Measurements from ENCODE around the gene ZNF614. TPM values are rescaled to one million over a fixed set of nuclear protein-coding genes. Genes with fewer than 3 reads are reported as not detected.

ZNF614 gene
- total RNA-seq, result 14.4 and 14.6 TPM in 2 replicates

GRCh38 chr19:52028027-52028779, at the start of gene ZNF614:
ZNF614 (minus strand) TSS chr19:52028379; CDS start chr19:52025745, 2,634 bp downstream.

DNA sequence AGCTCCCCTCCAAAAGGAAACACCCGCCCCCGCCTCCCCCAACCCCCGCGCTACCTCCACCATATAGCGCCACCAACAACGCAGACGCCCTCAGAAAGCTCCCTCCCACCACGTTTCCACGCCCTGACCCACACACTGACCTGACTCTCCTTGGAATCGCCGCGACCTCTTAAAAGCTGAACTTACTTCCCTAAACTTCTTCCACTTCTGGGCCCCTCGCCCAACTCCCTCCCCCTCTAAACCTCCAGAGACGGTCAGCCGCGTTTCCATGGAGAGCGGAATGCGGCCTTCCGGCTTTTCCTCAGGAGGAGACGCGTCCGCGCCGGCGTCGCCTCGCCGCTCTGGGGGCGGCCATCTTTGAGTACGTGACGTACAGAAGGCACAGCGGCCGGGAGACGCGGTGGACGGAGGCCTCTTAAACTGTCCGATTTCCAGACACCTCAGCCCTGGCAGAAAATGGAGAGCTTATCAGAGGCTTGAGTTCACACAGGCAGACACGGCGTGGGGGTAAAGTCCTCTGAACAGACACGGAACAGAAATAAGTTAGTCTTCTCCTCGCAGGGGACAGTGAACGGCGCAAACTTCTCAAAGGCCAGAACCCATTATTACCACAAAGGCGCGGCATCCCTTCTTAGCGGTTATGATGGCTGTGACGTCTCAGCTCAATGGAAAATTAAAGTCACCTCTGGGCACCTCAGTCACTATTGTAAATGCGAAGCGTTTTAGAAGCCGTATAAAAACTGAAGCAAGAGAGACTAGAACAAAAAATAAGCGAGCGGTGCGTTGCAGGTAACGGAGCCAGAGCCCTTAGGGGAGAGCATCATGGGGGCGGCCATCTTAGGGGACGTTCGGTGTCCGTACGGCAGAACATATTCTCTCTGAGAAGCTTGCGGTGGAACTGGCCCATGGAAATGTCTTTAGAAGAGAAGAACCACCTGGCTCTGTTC, 20.6 kb upstream of the ZNF614 start, which contains the start of gene ZNF432:
Gene ZNF432, minus strand, starts transcription at position 284 of the 947 bp plus-strand sequence. CDS start 1,970 bp downstream, outside the sequence.

GRCh38 chr19:52007806-52008557, 20.2 kb downstream of the ZNF614 start, which contains the start of gene ZNF615:
ZNF615 (minus strand) TSS chr19:52008211; CDS start chr19:52003711, 4,500 bp downstream.

DNA sequence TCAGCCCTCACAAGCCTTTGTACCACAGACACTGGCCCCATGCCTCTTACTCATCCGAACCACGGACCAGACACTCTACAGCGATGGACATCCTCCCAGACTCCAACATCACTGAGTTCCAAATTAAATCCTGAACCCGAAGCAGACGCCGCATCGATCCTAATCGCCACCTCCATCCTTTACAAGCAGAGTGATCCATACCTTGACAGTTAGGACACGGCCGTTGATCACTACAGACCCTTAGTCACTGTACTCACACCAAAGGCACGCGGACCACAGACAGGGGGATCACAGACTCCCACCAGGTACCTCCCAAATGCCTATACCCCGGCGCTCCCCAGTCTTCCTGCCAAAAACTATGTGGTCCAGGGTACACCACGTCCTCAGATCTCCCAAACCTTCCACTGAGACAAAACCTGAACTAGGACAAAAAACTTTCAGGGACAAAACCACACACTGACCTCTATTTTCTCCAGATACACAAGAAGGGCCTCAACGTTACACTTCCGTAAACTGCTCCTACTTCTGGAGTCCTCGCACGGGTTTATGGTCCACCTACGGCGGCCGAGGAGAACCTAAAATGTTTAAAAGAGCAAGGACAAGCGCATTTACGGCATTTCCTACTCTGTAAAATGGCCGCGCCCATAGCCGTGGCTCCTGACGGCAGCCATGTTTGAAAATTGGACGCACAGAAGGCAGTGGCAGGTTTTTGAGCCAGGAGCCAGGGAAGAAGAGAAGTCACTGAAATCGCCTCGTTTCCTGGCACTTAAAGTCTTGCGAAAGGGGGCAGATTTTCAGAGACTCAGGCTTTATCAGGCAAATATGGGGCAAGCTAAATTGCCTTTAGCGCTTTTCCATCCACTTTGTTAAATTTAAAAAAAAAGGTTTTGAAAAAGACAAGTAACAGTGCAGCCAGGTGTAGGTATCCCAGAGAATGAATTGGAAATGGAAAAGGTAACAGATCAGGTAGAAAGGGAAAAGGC, 41.6 kb downstream of the ZNF614 start, which contains the start of gene ZNF350:
Gene ZNF350, minus strand, starts transcription at position 532 of the 983 bp plus-strand sequence. CDS start 12,480 bp downstream, outside the sequence.

Other genes with a start within 250 kb of the ZNF614 start
- not detected in 2 replicates for gene FPR3, start 233.2 kb downstream of the ZNF614 start, total RNA-seq
- 4.8 and 7.4 TPM in 2 replicates for gene ZNF577, start 140.4 kb downstream of the ZNF614 start, total RNA-seq
- 9.0 and 10.4 TPM in 2 replicates for gene ZNF649, start 123.4 kb downstream of the ZNF614 start, total RNA-seq
- 4.9 and 5.5 TPM in 2 replicates for gene ZNF613, start 100.9 kb downstream of the ZNF614 start, total RNA-seq
- gene ZNF350, start 41.5 kb downstream of the ZNF614 start, total RNA-seq, result 6.3 and 8.5 TPM in 2 replicates
- 7.6 and 8.9 TPM in 2 replicates for gene ZNF615, start 20.2 kb downstream of the ZNF614 start, total RNA-seq
- 8.5 and 9.8 TPM in 2 replicates for gene ZNF432, start 20.5 kb upstream of the ZNF614 start, total RNA-seq
- gene ZNF841, start 67.4 kb upstream of the ZNF614 start, total RNA-seq, result 20.4 and 27.9 TPM in 2 replicates
- gene ZNF616, start 111.6 kb upstream of the ZNF614 start, total RNA-seq, result 9.3 and 10.2 TPM in 2 replicates
- gene ZNF836, start 143.2 kb upstream of the ZNF614 start, total RNA-seq, result 4.7 and 6.9 TPM in 2 replicates
- gene PPP2R1A, start 161.7 kb upstream of the ZNF614 start, total RNA-seq, result 157 and 197 TPM in 2 replicates
- gene ZNF766, start 241.2 kb upstream of the ZNF614 start, total RNA-seq, result 8.9 and 12.3 TPM in 2 replicates